Spinal cord (tissue), 10 donors: ENCODE results near the gene LAMTOR4. TPM values are rescaled to one million over a fixed set of nuclear protein-coding genes. Genes with fewer than 3 reads are reported as not detected.

Source experiments
- DNase-seq, 6 donors: peaks; one replicate each; pipeline versions ENCODE4 v3.0.0 to v3.0.0-alpha.2; 2013 to 2015; ENCODE audit warnings: low spot score in 6 of 6, low read depth in 4 of 6
- H3K27ac ChIP-seq: one replicate; pipeline ENCODE4 v1.5.1; 2013; ENCODE audit warnings: low read depth, low read length, control low read depth
- H3K27me3 ChIP-seq: one replicate; pipeline ENCODE4 v1.6.1; 2013; ENCODE audit warnings: low read length; ENCODE audit not compliant: control insufficient read depth, insufficient read depth
- H3K36me3 ChIP-seq: one replicate; pipeline ENCODE4 v1.6.1; 2013; ENCODE audit warnings: low read length; ENCODE audit not compliant: control insufficient read depth, insufficient read depth
- H3K4me1 ChIP-seq: one replicate; pipeline ENCODE4 v1.6.1; 2013; ENCODE audit warnings: low read length; ENCODE audit not compliant: control insufficient read depth, insufficient read depth
- H3K4me3 ChIP-seq: one replicate; pipeline ENCODE4 v1.5.1; 2013; ENCODE audit warnings: low read depth, low read length, control low read depth
- H3K9me3 ChIP-seq: one replicate; pipeline ENCODE4 v1.6.1; 2013; ENCODE audit warnings: low read length; ENCODE audit not compliant: control insufficient read depth, insufficient read depth
- WGBS: methylation state at CpG from one replicate; pipeline ENCODE4 v1.1.5; 2013; ENCODE audit warnings: missing lambda C conversion rate; ENCODE audit not compliant: insufficient coverage; 5-methylcytosine and 5-hydroxymethylcytosine counted together
- polyA plus RNA-seq, 2 donors: library from polyadenylated mRNA; unstranded; fragments of 120-200 nt; gene quantifications; one replicate each; pipeline ENCODE4 v1.2.1, GENCODE V29; 2013; ENCODE audit not compliant: insufficient read length in 2 of 2
- total RNA-seq, 2 donors: library from RNA; depleted of rRNA in 1 of 2; stranded (reverse); fragments of 120-200 nt in 1 of 2; fragments of >200 nt in 1 of 2; gene quantifications; one replicate each; pipeline versions ENCODE4 v1.2.3 to v1.2.4, GENCODE V29; 2013 to 2014
- donor health status: healthy.

The LAMTOR4 gene
- total and polyA plus RNA-seq, 4 donors: 59.2 to 160 (median 144) TPM

DNA sequence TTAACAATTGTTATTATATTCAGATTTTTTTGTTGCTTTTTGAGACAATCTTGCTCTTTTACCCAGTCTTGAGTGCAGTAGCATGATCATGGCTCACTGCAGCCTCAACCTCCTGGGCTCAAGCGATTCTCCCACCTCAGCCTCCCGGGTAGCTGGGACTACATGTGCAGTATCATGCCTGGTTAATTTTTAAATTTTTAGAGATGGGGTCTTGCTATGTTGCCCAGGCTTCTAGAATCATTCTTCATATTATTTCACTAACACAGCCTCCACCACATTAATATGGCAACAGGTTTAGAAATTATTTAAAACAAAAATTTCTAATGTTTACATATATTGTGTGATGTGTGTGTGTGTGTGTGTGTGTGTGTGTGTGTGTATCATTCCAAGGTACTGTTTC is 1.4 kb upstream of the LAMTOR4 start:
- DNase-seq: no peak
- Histone ChIP-seq H3K27ac (no peak overlapping the region), H3K27me3 (no peaks in the 10 kb centered on the region), H3K9me3 (no peaks in the 10 kb centered on the region), H3K4me3 (no peak overlapping the region), H3K4me1 (peaks cover 20% of the 10 kb centered on the region), H3K36me3 (peaks cover 5% of the 10 kb centered on the region)
- no CpG with 5 or more reads among the region's 2 CpGs for WGBS

GRCh38 chr7:100148225-100148558 is 526 bp upstream of the LAMTOR4 start:
- H3K9me3 ChIP-seq: no peaks in the 10 kb centered on the region
- peak overlapping the region; percentile 80 for H3K27ac ChIP-seq
- H3K4me3 ChIP-seq: peak overlapping the region; percentile 97
- H3K4me1 ChIP-seq: peaks cover 20% of the 10 kb centered on the region
- DNase-seq: no peak
- 18% methylated on average over 10 of the region's 14 CpGs for WGBS
- peaks cover 8% of the 10 kb centered on the region for H3K36me3 ChIP-seq
- no peaks in the 10 kb centered on the region for H3K27me3 ChIP-seq

GRCh38 chr7:100152404-100152803 is 3.7 kb downstream of the LAMTOR4 start:
- no peak for DNase-seq
- Histone ChIP-seq H3K9me3 (no peaks in the 10 kb centered on the region), H3K27me3 (no peaks in the 10 kb centered on the region), H3K27ac (no peak overlapping the region), H3K4me3 (no peak overlapping the region), H3K4me1 (peaks cover 33% of the 10 kb centered on the region), H3K36me3 (peaks cover 46% of the 10 kb centered on the region)

GRCh38 chr7:100152937-100153666 is 4.4 kb downstream of the LAMTOR4 start:
- Histone ChIP-seq H3K4me3 (no peak overlapping the region), H3K9me3 (no peaks in the 10 kb centered on the region), H3K27ac (no peak overlapping the region), H3K36me3 (peaks cover 47% of the 10 kb centered on the region), H3K27me3 (no peaks in the 10 kb centered on the region), H3K4me1 (peaks cover 35% of the 10 kb centered on the region)
- DNase-seq: no peak
- 85% methylated on average over 15 of the region's 18 CpGs for WGBS

DNA sequence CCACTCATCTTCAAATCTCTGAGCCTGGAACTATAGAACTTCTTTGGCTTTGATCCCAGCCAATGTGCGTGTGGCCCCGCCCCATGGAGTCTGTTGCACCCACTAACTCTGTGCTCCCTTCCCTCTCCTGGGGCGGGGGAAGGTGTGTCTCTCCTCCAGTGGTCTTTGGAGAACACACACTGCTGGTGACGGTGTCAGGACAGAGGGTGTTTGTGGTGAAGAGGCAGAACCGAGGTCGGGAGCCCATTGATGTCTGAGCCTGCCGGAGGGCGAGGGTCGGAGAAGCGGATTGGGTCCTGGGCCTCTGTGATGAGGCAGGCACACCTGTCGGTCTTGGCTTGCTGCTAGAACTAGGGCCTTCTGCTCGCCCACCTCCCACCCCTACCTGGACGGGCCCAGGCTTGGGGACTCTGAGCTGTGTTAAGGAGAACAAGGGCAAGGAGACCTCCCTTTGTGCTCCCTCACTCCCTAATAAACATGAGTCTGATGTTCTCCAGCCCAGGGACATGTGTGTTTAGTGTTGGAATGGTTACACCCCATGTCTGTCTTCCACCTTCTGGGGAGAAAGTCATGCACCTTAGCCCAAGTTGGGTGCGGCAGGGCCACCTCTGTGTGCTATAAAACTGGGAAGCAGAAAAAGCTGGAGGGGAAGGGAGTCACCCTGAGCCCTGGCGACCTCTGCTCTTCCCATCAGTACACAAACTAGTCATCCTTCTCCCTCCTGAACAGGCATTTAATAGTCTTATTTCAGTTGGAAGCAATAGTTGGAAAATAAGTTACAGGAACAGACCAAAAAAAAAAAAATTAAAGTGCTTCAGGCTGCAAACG is 5.2 kb downstream of the LAMTOR4 start:
- no peak for DNase-seq
- WGBS: 75% methylated on average over 2 of the region's 16 CpGs

DNA sequence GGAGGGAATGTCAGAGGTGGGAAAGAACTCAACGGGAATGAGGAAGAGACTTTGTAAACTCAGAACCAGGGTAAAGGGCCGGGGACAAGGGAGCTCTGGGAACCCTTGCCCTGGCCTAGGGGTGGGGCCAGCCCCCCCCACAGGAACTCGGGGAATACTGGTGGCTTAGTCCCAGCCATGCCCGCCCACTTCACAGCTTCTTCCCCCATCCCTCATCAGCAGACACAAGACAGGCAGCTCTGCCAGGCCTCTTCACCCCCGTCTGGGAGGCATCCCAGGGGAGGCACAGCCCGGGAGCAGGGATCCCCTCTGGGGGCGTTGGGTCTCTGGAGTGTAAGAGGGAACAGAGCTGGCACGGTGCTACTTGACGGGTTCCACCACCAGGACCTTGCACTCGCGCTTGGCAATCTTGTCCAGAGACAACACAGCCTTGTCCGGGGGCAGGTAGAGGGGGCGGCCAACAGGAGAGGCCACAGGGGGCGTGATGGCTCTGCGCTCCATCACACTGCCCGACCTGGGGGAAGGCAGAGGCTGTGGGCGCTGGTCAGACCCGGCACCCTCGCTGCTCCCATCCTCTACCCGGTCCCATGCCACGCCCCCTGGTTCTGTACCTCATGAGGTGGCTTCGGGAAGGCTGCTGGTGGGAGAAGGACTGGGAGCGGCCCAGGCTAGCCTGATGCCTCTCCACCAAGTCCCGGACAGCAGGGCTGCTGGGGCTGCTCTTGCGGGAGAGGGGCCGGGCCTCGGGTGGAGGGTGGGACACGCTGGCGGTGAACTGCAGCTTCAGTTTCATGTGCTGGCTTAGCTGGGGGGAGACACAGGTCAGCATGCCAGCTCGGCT is 6.2 kb downstream of the LAMTOR4 start:
- 84% methylated on average over 26 of the region's 30 CpGs for WGBS

More for the DNA sequence above, 5.2 kb downstream of the LAMTOR4 start:
- Histone ChIP-seq H3K27ac (no peak overlapping the region), H3K4me1 (peaks cover 33% of the 10 kb centered on the region), H3K4me3 (no peak overlapping the region), H3K9me3 (no peaks in the 10 kb centered on the region), H3K36me3 (peaks cover 47% of the 10 kb centered on the region), H3K27me3 (no peaks in the 10 kb centered on the region)

GRCh38 chr7:100155553-100156317 is 7.0 kb downstream of the LAMTOR4 start:
- no peaks in the 10 kb centered on the region for H3K27me3 ChIP-seq
- peaks cover 49% of the 10 kb centered on the region for H3K36me3 ChIP-seq
- 92% methylated on average over 17 of the region's 20 CpGs for whole genome bisulfite sequencing
- H3K4me1 ChIP-seq: peaks cover 26% of the 10 kb centered on the region
- no peaks in the 10 kb centered on the region for H3K9me3 ChIP-seq
- DNase-seq: no peak
- no peak overlapping the region for H3K4me3 ChIP-seq
- no peak overlapping the region for H3K27ac ChIP-seq

More for the DNA sequence above, 6.2 kb downstream of the LAMTOR4 start:
- Histone ChIP-seq H3K4me1 (peaks cover 28% of the 10 kb centered on the region), H3K27ac (no peak overlapping the region), H3K4me3 (no peak overlapping the region), H3K9me3 (no peaks in the 10 kb centered on the region), H3K27me3 (no peaks in the 10 kb centered on the region), H3K36me3 (peaks cover 47% of the 10 kb centered on the region)
- DNase-seq: no peak

- Histone ChIP-seq H3K27ac (no peak overlapping the region), H3K9me3 (no peaks in the 10 kb centered on the region), H3K27me3 (no peaks in the 10 kb centered on the region), H3K4me3 (no peak overlapping the region), H3K36me3 (peaks cover 48% of the 10 kb centered on the region), H3K4me1 (peaks cover 26% of the 10 kb centered on the region)
- WGBS: 96% methylated on average over 9 of the region's 16 CpGs
- DNase-seq: no peak
Measured at GRCh38 chr7:100156331-100157068, 7.8 kb downstream of the LAMTOR4 start.

DNA sequence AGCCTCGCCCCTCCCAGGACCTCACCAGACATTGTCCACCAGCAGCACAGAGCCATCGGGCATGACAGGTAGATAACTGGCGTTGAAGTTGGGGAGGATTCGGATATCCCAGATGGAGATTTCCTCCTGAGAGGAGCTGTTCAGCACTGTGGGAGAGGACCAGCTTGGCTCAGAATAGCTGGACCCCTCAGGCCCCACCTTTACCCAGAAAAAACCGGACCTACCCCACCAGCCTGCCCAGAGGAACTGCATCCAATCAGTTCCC is 8.3 kb downstream of the LAMTOR4 start:
- Histone ChIP-seq H3K4me3 (no peak overlapping the region), H3K4me1 (peaks cover 26% of the 10 kb centered on the region), H3K36me3 (peaks cover 45% of the 10 kb centered on the region), H3K27ac (no peak overlapping the region), H3K27me3 (no peaks in the 10 kb centered on the region), H3K9me3 (no peaks in the 10 kb centered on the region)
- WGBS: 17% methylated on average over 1 of the region's 5 CpGs
- DNase-seq: no peak
